Urinary bladder (tissue), 4 donors: ENCODE data around the gene RPP14. TPM values are rescaled to one million over a fixed set of nuclear protein-coding genes. Genes with fewer than 3 reads are reported as not detected.

Experiments used
- DNase-seq: peaks from one replicate; pipeline ENCODE4 v3.0.0-alpha.2; 2015; ENCODE audit errors: extremely low spot score
- H3K27ac ChIP-seq: one replicate; pipeline ENCODE4 v1.5.1; 2013; ENCODE audit warnings: low read depth, mild to moderate bottlenecking, moderate library complexity
- H3K36me3 ChIP-seq: one replicate; pipeline ENCODE4 v1.6.1; 2013; ENCODE audit warnings: mild to moderate bottlenecking, moderate library complexity; ENCODE audit not compliant: insufficient read depth
- H3K4me1 ChIP-seq: one replicate; pipeline ENCODE4 v1.6.1; 2013; ENCODE audit warnings: mild to moderate bottlenecking, moderate library complexity; ENCODE audit not compliant: insufficient read depth
- H3K4me3 ChIP-seq: one replicate; pipeline ENCODE4 v1.5.1; 2013; ENCODE audit warnings: low read depth, low read length
- WGBS: extraction: QIAGEN DNeasy Blood & Tissue Kit; methylation state at CpG from one replicate; pipeline ENCODE4 v1.1.7; 2013; 5-methylcytosine and 5-hydroxymethylcytosine counted together
- polyA plus RNA-seq: library from polyadenylated mRNA; stranded (reverse); fragments of 200-250 nt; gene quantifications from one replicate; pipeline ENCODE4 v1.2.3, GENCODE V29; 2013
- total RNA-seq: library from RNA; depleted of rRNA; stranded (reverse); fragments of >200 nt; gene quantifications from one replicate; pipeline ENCODE4 v1.2.3, GENCODE V29; 2014
- donor health status: healthy with polysubstance abuse.
- donor health status: healthy.

Gene RPP14
- total and polyA plus RNA-seq, 2 donors = 9.4 to 19.2 TPM

GRCh38 chr3:58299839-58300516 is 6.1 kb upstream of the RPP14 start:
- Histone ChIP-seq H3K4me1 (no peaks in the 10 kb centered on the region), H3K4me3 (no peak overlapping the region), H3K27ac (no peak overlapping the region), H3K36me3 (no peaks in the 10 kb centered on the region)
- 12% methylated on average over 8 of the region's 8 CpGs for WGBS
- DNase-seq = no peak

GRCh38 chr3:58307639-58308215 is 1.7 kb downstream of the RPP14 start:
- H3K4me1 ChIP-seq = no peaks in the 10 kb centered on the region
- WGBS = 32% methylated on average over 10 of the region's 10 CpGs
- H3K36me3 ChIP-seq = no peaks in the 10 kb centered on the region
- no peak for DNase-seq
- peak overlapping the region; percentile 67 for H3K4me3 ChIP-seq
- H3K27ac ChIP-seq = no peak overlapping the region

GRCh38 chr3:58308728-58309127 is 2.7 kb downstream of the RPP14 start:
- H3K4me3 ChIP-seq = no peak overlapping the region
- H3K4me1 ChIP-seq = no peaks in the 10 kb centered on the region
- no peak for DNase-seq
- no peaks in the 10 kb centered on the region for H3K36me3 ChIP-seq
- H3K27ac ChIP-seq = no peak overlapping the region
- WGBS = 21% methylated on average over 1 of the region's 1 CpG

- no peaks in the 10 kb centered on the region for H3K4me1 ChIP-seq
- WGBS = 85% methylated on average over 2 of the region's 2 CpGs
- no peak for DNase-seq
- peaks cover 4% of the 10 kb centered on the region for H3K36me3 ChIP-seq
- no peak overlapping the region for H3K4me3 ChIP-seq
- no peak overlapping the region for H3K27ac ChIP-seq
Observed at GRCh38 chr3:58317811-58318210, 11.8 kb downstream of the RPP14 start.

GRCh38 chr3:58321791-58322190 is 15.7 kb downstream of the RPP14 start:
- 90% methylated on average over 7 of the region's 7 CpGs for WGBS
- DNase-seq = no peak

GRCh38 chr3:58322793-58323192 is 16.7 kb downstream of the RPP14 start:
- Histone ChIP-seq H3K27ac (no peak overlapping the region), H3K36me3 (no peaks in the 10 kb centered on the region), H3K4me1 (no peaks in the 10 kb centered on the region), H3K4me3 (no peak overlapping the region)
- 83% methylated on average over 1 of the region's 1 CpG for WGBS
- no peak for DNase-seq

More at GRCh38 chr3:58321791-58322190, 15.7 kb downstream of the RPP14 start:
- Histone ChIP-seq H3K36me3 (peaks cover 2% of the 10 kb centered on the region), H3K27ac (no peak overlapping the region), H3K4me3 (no peak overlapping the region), H3K4me1 (no peaks in the 10 kb centered on the region)

GRCh38 chr3:58323529-58324390 is 17.7 kb downstream of the RPP14 start:
- no peaks in the 10 kb centered on the region for H3K36me3 ChIP-seq
- no peaks in the 10 kb centered on the region for H3K4me1 ChIP-seq
- 88% methylated on average over 3 of the region's 3 CpGs for WGBS
- H3K4me3 ChIP-seq = no peak overlapping the region
- no peak overlapping the region for H3K27ac ChIP-seq
- DNase-seq = no peak

- Histone ChIP-seq H3K27ac (peak overlapping the region; percentile 39), H3K4me3 (no peak overlapping the region), H3K36me3 (no peaks in the 10 kb centered on the region), H3K4me1 (no peaks in the 10 kb centered on the region)
- WGBS = 62% methylated on average over 7 of the region's 7 CpGs
- DNase-seq = no peak
Observed at GRCh38 chr3:58324391-58325390, 18.6 kb downstream of the RPP14 start.

GRCh38 chr3:58325525-58325992 is 19.5 kb downstream of the RPP14 start:
- WGBS = 33% methylated on average over 2 of the region's 2 CpGs
- no peak for DNase-seq
- no peak overlapping the region for H3K4me3 ChIP-seq
- H3K36me3 ChIP-seq = no peaks in the 10 kb centered on the region
- H3K4me1 ChIP-seq = no peaks in the 10 kb centered on the region
- peak overlapping the region; percentile 39 for H3K27ac ChIP-seq

- DNase-seq = no peak
- Histone ChIP-seq H3K27ac (no peak overlapping the region), H3K36me3 (no peaks in the 10 kb centered on the region), H3K4me3 (no peak overlapping the region), H3K4me1 (no peaks in the 10 kb centered on the region)
- WGBS = 90% methylated on average over 8 of the region's 8 CpGs
Observed at GRCh38 chr3:58326267-58326900, 20.3 kb downstream of the RPP14 start.

GRCh38 chr3:58329150-58329921 is 23.3 kb downstream of the RPP14 start:
- WGBS = 89% methylated on average over 8 of the region's 8 CpGs
- H3K36me3 ChIP-seq = no peaks in the 10 kb centered on the region
- H3K4me1 ChIP-seq = no peaks in the 10 kb centered on the region
- no peak overlapping the region for H3K27ac ChIP-seq
- no peak overlapping the region for H3K4me3 ChIP-seq
- no peak for DNase-seq

GRCh38 chr3:58329922-58330413 is 23.9 kb downstream of the RPP14 start:
- H3K4me1 ChIP-seq = no peaks in the 10 kb centered on the region
- no peaks in the 10 kb centered on the region for H3K36me3 ChIP-seq
- no peak for DNase-seq
- WGBS = 94% methylated on average over 5 of the region's 5 CpGs
- no peak overlapping the region for H3K4me3 ChIP-seq
- no peak overlapping the region for H3K27ac ChIP-seq
